DND-41 (cell line): Measurements from ENCODE around the gene MLLT6.

Source experiments
- EZH2 ChIP-seq: IDR thresholded peaks from 3 replicates; pipeline ENCODE4 v1.6.1; 2012; ENCODE audit warnings: borderline replicate concordance, low read depth, mild to moderate bottlenecking, moderate library complexity, low read length, inconsistent platforms; ENCODE audit not compliant: severe bottlenecking
- TF ChIP-seq, protein P1 (sequence below): IDR thresholded peaks from 2 replicates; pipeline ENCODE4 v1.5.1; 2012; ENCODE audit warnings: borderline replicate concordance, low read length, moderate library complexity, mild to moderate bottlenecking; ENCODE audit not compliant: poor library complexity, severe bottlenecking; ENCODE audit errors: extremely low read depth

DNA sequence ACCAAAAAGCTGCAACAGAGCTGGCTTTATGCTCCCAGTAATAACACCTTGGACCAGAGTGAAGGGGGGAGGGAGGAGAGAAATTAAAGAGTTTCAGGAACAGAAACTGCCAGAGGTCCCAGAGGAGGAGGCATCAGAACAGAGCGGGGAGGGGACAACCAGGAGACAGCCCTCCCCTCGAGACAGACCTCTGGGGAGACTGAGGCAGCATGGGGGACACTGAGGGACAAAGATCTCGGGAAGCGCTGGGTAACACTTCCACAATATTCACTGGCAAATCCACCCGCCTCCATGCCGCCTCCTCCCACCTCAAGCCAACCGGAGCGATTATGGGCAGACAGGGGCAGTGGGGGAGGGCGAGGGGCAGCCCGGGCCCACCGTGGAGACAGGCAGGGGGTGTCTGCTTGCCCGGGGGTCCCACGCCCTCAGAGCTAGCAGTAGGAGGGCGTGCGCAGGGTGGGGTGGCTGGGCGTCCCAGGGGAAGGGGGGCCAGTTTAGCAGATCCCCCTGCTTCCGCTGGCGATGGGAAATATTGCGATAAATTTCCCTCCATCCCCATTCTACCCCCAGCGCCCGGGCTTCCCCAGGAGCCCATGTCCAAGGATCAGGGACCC is 41.9 kb downstream of the MLLT6 start:
- TF ChIP-seq, protein P1, sequence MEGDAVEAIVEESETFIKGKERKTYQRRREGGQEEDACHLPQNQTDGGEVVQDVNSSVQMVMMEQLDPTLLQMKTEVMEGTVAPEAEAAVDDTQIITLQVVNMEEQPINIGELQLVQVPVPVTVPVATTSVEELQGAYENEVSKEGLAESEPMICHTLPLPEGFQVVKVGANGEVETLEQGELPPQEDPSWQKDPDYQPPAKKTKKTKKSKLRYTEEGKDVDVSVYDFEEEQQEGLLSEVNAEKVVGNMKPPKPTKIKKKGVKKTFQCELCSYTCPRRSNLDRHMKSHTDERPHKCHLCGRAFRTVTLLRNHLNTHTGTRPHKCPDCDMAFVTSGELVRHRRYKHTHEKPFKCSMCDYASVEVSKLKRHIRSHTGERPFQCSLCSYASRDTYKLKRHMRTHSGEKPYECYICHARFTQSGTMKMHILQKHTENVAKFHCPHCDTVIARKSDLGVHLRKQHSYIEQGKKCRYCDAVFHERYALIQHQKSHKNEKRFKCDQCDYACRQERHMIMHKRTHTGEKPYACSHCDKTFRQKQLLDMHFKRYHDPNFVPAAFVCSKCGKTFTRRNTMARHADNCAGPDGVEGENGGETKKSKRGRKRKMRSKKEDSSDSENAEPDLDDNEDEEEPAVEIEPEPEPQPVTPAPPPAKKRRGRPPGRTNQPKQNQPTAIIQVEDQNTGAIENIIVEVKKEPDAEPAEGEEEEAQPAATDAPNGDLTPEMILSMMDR, result no peak
- no peak for TF ChIP-seq EZH2
